Peyer's patch (tissue), 4 donors: Measurements from ENCODE around the gene GGCX.

Experiments used
- CTCF ChIP-seq, 6 experiments: fragments of 450-650 bp in 4 of 6; fragments of 200-600 bp in 2 of 6; sonication (generic) in 1 of 6; IDR thresholded peaks; one replicate each; pipeline ENCODE4 v1.5.1; 2017 to 2019; ENCODE audit warnings: antibody characterized with exemption in 6 of 6, mild to moderate bottlenecking in 3 of 6, moderate library complexity in 1 of 6
- POLR2A ChIP-seq, 2 donors: fragments of 450-650 bp; IDR thresholded peaks; one replicate each; pipeline ENCODE4 v1.5.1; 2017; ENCODE audit warnings: antibody characterized with exemption in 2 of 2, mild to moderate bottlenecking in 2 of 2, moderate library complexity in 2 of 2

- TF ChIP-seq CTCF (IDR thresholded peaks at IDR 0.05): no peak
- TF ChIP-seq POLR2A (IDR thresholded peaks at IDR 0.05): no peak
Observed at GRCh38 chr2:85605406-85606115, 44.3 kb upstream of the GGCX start.
